SK-N-MC (cell line): ENCODE data around the gene CHST7.

Experiments used
- EZH2 ChIP-seq: fragments of 200-600 bp; sonication (generic); IDR thresholded peaks from one replicate; pipeline ENCODE4 v1.6.1; 2017; ENCODE audit warnings: antibody characterized with exemption
- POLR2AphosphoS5 ChIP-seq: IDR thresholded peaks from 2 replicates; pipeline ENCODE4 v1.6.1; 2012; ENCODE audit warnings: mild to moderate bottlenecking, low read depth, low read length, borderline replicate concordance

GRCh38 chrX:46599051-46599560, 25.5 kb downstream of the CHST7 start:
- no peak for TF ChIP-seq EZH2
- no peak for TF ChIP-seq POLR2AphosphoS5
